ENCODE measurements around the gene CYP27B1. TPM values are rescaled to one million over a fixed set of nuclear protein-coding genes. Genes with fewer than 3 reads are reported as not detected.

The CYP27B1 gene
- total and polyA plus RNA-seq, 9 of the 15 experiments (the other 6 are each of a cell fraction or from before 2014, with no cell fraction given): 0.18 to 4.2 (median 1.8) TPM

GRCh38 chr12:57782608-57783465 is 16.0 kb upstream of the CYP27B1 start, which contains the start of gene TSFM (continued):
- TF ChIP-seq CBX5 (IDR thresholded peaks at IDR 0.05; ENCODE audit: borderline replicate concordance, low read depth) (no peak), STAG1 (CRISPR knock-in tag; IDR thresholded peaks at IDR 0.05; ENCODE audit: borderline replicate concordance) (0 out of 2 replicates have a peak, but pooled peaks have one; percentile 8), KLF6 (CRISPR knock-in tag; IDR thresholded peaks at IDR 0.05; ENCODE audit: borderline replicate concordance) (no peak), DMBX1 (CRISPR knock-in tag; IDR thresholded peaks at IDR 0.05; ENCODE audit: borderline replicate concordance) (no peak), TAF15 (IDR thresholded peaks at IDR 0.05; ENCODE audit: low read depth, low read length) (no peak), ETS2 (tag; IDR thresholded peaks at IDR 0.05; ENCODE audit: borderline replicate concordance, poor library complexity, severe bottlenecking) (no peak), ZKSCAN1 (IDR thresholded peaks at IDR 0.05; ENCODE audit: low read depth, low read length) (peak; percentile 39; the same call in 1 of the 2 replicates), USF2 (CRISPR knock-in tag; IDR thresholded peaks at IDR 0.05) (no peak), EWSR1 (IDR thresholded peaks at IDR 0.05; ENCODE audit: borderline replicate concordance, low read depth, partially characterized antibody) (no peak), ZC3H4 (CRISPR knock-in tag; IDR thresholded peaks at IDR 0.05; ENCODE audit: borderline replicate concordance) (no peak), ZNF184 (CRISPR knock-in tag; IDR thresholded peaks at IDR 0.05) (no peak), FOXO4 (CRISPR knock-in tag; IDR thresholded peaks at IDR 0.05) (no peak), ZNF583 (CRISPR knock-in tag; IDR thresholded peaks at IDR 0.05) (no peak), TSC22D4 (tag; IDR thresholded peaks at IDR 0.05) (no peak), CREB3 (tag; conservative IDR thresholded peaks at IDR 0.05; ENCODE audit: low read depth) (no peak), HNRNPL (IDR thresholded peaks at IDR 0.05; ENCODE audit: low read depth, low read length) (no peak), ZNF695 (CRISPR knock-in tag; IDR thresholded peaks at IDR 0.05) (no peak), CC2D1A (IDR thresholded peaks at IDR 0.05) (peak; percentile 93), HEY1 (CRISPR knock-in tag; IDR thresholded peaks at IDR 0.05; ENCODE audit: borderline replicate concordance) (no peak), HDAC2 (IDR thresholded peaks at IDR 0.05) (peak; percentile 86), CBFA2T2 (conservative IDR thresholded peaks at IDR 0.05) (no peak), NCOA4 (IDR thresholded peaks at IDR 0.05; ENCODE audit: partially characterized antibody) (no peak), ZNF24 (IDR thresholded peaks at IDR 0.05) (peak; percentile 43; the same call in 1 of the 2 replicates)
- TF ChIP-seq, protein P1, sequence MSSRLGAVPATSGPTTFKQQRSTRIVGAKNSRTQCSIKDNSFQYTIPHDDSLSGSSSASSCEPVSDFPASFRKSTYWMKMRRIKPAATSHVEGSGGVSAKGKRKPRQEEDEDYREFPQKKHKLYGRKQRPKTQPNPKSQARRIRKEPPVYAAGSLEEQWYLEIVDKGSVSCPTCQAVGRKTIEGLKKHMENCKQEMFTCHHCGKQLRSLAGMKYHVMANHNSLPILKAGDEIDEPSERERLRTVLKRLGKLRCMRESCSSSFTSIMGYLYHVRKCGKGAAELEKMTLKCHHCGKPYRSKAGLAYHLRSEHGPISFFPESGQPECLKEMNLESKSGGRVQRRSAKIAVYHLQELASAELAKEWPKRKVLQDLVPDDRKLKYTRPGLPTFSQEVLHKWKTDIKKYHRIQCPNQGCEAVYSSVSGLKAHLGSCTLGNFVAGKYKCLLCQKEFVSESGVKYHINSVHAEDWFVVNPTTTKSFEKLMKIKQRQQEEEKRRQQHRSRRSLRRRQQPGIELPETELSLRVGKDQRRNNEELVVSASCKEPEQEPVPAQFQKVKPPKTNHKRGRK (tag; IDR thresholded peaks at IDR 0.05): no peak
